Hepatocyte (in vitro differentiated cells): ENCODE results near the gene NEB. TPM values are rescaled to one million over a fixed set of nuclear protein-coding genes. Genes with fewer than 3 reads are reported as not detected.
"Not testable (repeated sequence)": the region's sequence is repeated elsewhere in the genome, so short reads cannot be mapped to it uniquely, and the experiment has no call there.

ENCODE experiments used
- DNase-seq: peaks from one replicate; pipeline ENCODE4 v3.0.0-alpha.2; 2016; ENCODE audit warnings: low spot score
- H2AFZ ChIP-seq: fragments of 200-600 bp; sonication (generic); 2 replicates; pipeline ENCODE4 v1.6.0; 2016; ENCODE audit warnings: antibody characterized with exemption, mild to moderate bottlenecking
- H3K27ac ChIP-seq: fragments of 200-600 bp; sonication (generic); 2 replicates; pipeline ENCODE4 v1.5.1; 2016; ENCODE audit warnings: mild to moderate bottlenecking
- H3K27me3 ChIP-seq: fragments of 200-600 bp; sonication (generic); 2 replicates; pipeline ENCODE4 v1.6.1; 2016
- H3K36me3 ChIP-seq: fragments of 200-600 bp; sonication (generic); replicated peaks from 2 replicates; pipeline ENCODE4 v1.5.1; 2016; ENCODE audit warnings: low read depth; ENCODE audit not compliant: insufficient read depth
- H3K4me1 ChIP-seq: fragments of 200-600 bp; sonication (generic); 2 replicates; pipeline ENCODE4 v1.5.1; 2016; ENCODE audit warnings: mild to moderate bottlenecking, moderate library complexity; ENCODE audit not compliant: insufficient read depth
- H3K4me2 ChIP-seq: fragments of 200-600 bp; sonication (generic); 2 replicates; pipeline ENCODE4 v1.6.0; 2016
- H3K4me3 ChIP-seq: fragments of 200-600 bp; sonication (generic); 2 replicates; pipeline ENCODE4 v1.5.1; 2016; ENCODE audit warnings: mild to moderate bottlenecking
- H3K79me2 ChIP-seq: fragments of 200-600 bp; sonication (generic); 2 replicates; pipeline ENCODE4 v1.6.0; 2017; ENCODE audit warnings: mild to moderate bottlenecking
- H3K9me2 ChIP-seq: fragments of 200-600 bp; sonication (generic); replicated peaks from 2 replicates; pipeline ENCODE4 v1.6.0; 2017; ENCODE audit warnings: mild to moderate bottlenecking; ENCODE audit not compliant: insufficient read depth
- H3K9me3 ChIP-seq: fragments of 200-600 bp; sonication (generic); 2 replicates; pipeline ENCODE4 v1.5.1; 2016; ENCODE audit warnings: low read depth, mild to moderate bottlenecking
- H4K20me1 ChIP-seq: fragments of 200-600 bp; sonication (generic); 2 replicates; pipeline ENCODE4 v1.6.0; 2016; ENCODE audit warnings: mild to moderate bottlenecking; ENCODE audit not compliant: insufficient read depth, poor library complexity, severe bottlenecking
- CTCF ChIP-seq: fragments of 200-600 bp; sonication (generic); IDR thresholded peaks from 2 replicates; pipeline ENCODE4 v1.5.1; 2016; ENCODE audit warnings: antibody characterized with exemption, mild to moderate bottlenecking; ENCODE audit not compliant: poor library complexity
- EZH2 ChIP-seq: fragments of 200-600 bp; sonication (generic); IDR thresholded peaks from 2 replicates; pipeline ENCODE4 v1.6.1; 2016; ENCODE audit warnings: antibody characterized with exemption, mild to moderate bottlenecking, borderline replicate concordance
- EZH2phosphoT487 ChIP-seq: fragments of 200-600 bp; sonication (generic); IDR thresholded peaks from one replicate; pipeline ENCODE4 v1.6.1; 2018; ENCODE audit warnings: antibody characterized with exemption, mild to moderate bottlenecking, low read depth, moderate library complexity; ENCODE audit not compliant: unreplicated experiment, severe bottlenecking
- WGBS: methylation state at CpG from one replicate; pipeline ENCODE4 v1.1.6; 2016; ENCODE audit warnings: low lambda C conversion rate; ENCODE audit errors: missing lambda C conversion rate; 5-methylcytosine and 5-hydroxymethylcytosine counted together
- polyA plus RNA-seq: library from polyadenylated mRNA; unstranded; fragments of >200 nt; fragmentation: Nextera tagmentation; extraction: Ambion mirVana; gene quantifications from 2 replicates; pipeline ENCODE4 v1.2.1, GENCODE V29; 2016
- total RNA-seq: library from RNA; depleted of rRNA; stranded (reverse); fragments of >200 nt; gene quantifications from 2 replicates; pipeline ENCODE4 v1.2.3, GENCODE V29; 2014

NEB gene
- total and polyA plus RNA-seq, 2 experiments from 2014 or later: 0.75 to 2.2 TPM

- no peak overlapping the region for H3K4me3 ChIP-seq
- no peaks in the 10 kb centered on the region for H3K36me3 ChIP-seq
- TF ChIP-seq CTCF (no peak), EZH2 (no peak), EZH2phosphoT487 (no peak)
- no peaks in the 10 kb centered on the region for H3K9me3 ChIP-seq
- no peaks in the 10 kb centered on the region for H4K20me1 ChIP-seq
- no peak for DNase-seq
- no peaks in the 10 kb centered on the region for H3K27me3 ChIP-seq
- no peaks in the 10 kb centered on the region for H3K4me1 ChIP-seq
- H3K79me2 ChIP-seq: no peaks in the 10 kb centered on the region
- no peak overlapping the region for H3K4me2 ChIP-seq
- no peak overlapping the region for H2AFZ ChIP-seq
- no peak overlapping the region for H3K27ac ChIP-seq
- H3K9me2 ChIP-seq: no peaks in the 10 kb centered on the region
These were observed 19.3 kb upstream of the NEB start for GRCh38 chr2:151753540-151753939.

- not testable (repeated sequence) for H3K9me3 ChIP-seq, H3K79me2 ChIP-seq, H3K27me3 ChIP-seq, H3K27ac ChIP-seq, H3K4me2 ChIP-seq, H3K9me2 ChIP-seq, H2AFZ ChIP-seq, H3K36me3 ChIP-seq, H3K4me3 ChIP-seq, DNase-seq, H4K20me1 ChIP-seq, H3K4me1 ChIP-seq
- WGBS: 99% methylated on average over 3 of the region's 3 CpGs
These were observed 11.0 kb upstream of the NEB start for GRCh38 chr2:151745261-151745660.

GRCh38 chr2:151730262-151730975 lies 3.9 kb downstream of the NEB start:
- Histone ChIP-seq H3K79me2 (no peaks in the 10 kb centered on the region), H3K4me2 (no peak overlapping the region), H3K9me3 (no peaks in the 10 kb centered on the region), H3K4me1 (no peaks in the 10 kb centered on the region), H3K27me3 (no peaks in the 10 kb centered on the region), H3K27ac (no peak overlapping the region), H3K4me3 (no peak overlapping the region), H3K36me3 (no peaks in the 10 kb centered on the region), H2AFZ (no peak overlapping the region), H4K20me1 (no peaks in the 10 kb centered on the region), H3K9me2 (no peaks in the 10 kb centered on the region)
- TF ChIP-seq EZH2 (no peak), EZH2phosphoT487 (no peak), CTCF (no peak)
- WGBS: 56% methylated on average over 5 of the region's 5 CpGs
- DNase-seq: no peak

GRCh38 chr2:151729837-151730236 lies 4.4 kb downstream of the NEB start:
- Histone ChIP-seq H3K79me2 (no peaks in the 10 kb centered on the region), H3K9me2 (no peaks in the 10 kb centered on the region), H2AFZ (no peak overlapping the region), H3K36me3 (no peaks in the 10 kb centered on the region), H3K4me3 (no peak overlapping the region), H3K4me2 (no peak overlapping the region), H4K20me1 (no peaks in the 10 kb centered on the region), H3K4me1 (no peaks in the 10 kb centered on the region), H3K9me3 (no peaks in the 10 kb centered on the region), H3K27me3 (no peaks in the 10 kb centered on the region), H3K27ac (no peak overlapping the region)
- WGBS: 73% methylated on average over 1 of the region's 1 CpG
- no peak for DNase-seq
- no peak for TF ChIP-seq CTCF
- no peak for TF ChIP-seq EZH2
- TF ChIP-seq EZH2phosphoT487: no peak
